Vagina (tissue), 2 donors: ENCODE measurements around the gene NECTIN2. TPM values are rescaled to one million over a fixed set of nuclear protein-coding genes. Genes with fewer than 3 reads are reported as not detected.

ENCODE experiments used
- DNase-seq, 2 donors: peaks; one replicate each; pipeline ENCODE4 v3.0.0-alpha.2; 2017; ENCODE audit errors: extremely low spot score in 2 of 2
- H3K27ac ChIP-seq: fragments of 200-600 bp; sonication (generic); one replicate; pipeline ENCODE4 v1.5.1; 2019
- H3K27me3 ChIP-seq: fragments of 200-600 bp; sonication (generic); one replicate; pipeline ENCODE4 v1.5.1; 2019
- H3K36me3 ChIP-seq, 2 donors: fragments of 200-600 bp; sonication (generic); one replicate each; pipeline ENCODE4 v1.5.1; 2017 to 2019
- H3K4me1 ChIP-seq: fragments of 200-600 bp; sonication (generic); one replicate; pipeline ENCODE4 v1.5.1; 2019
- H3K4me3 ChIP-seq, 2 donors: fragments of 200-600 bp; sonication (generic); 1 replicate in 1 of 2; 2 replicates in 1 of 2; pipeline ENCODE4 v1.5.1; 2016 to 2019
- H3K9me3 ChIP-seq: fragments of 200-600 bp; sonication (generic); one replicate; pipeline ENCODE4 v1.5.1; 2019
- POLR2A ChIP-seq, 2 donors: fragments of 450-650 bp; IDR thresholded peaks; one replicate each; pipeline ENCODE4 v1.6.1; 2017; ENCODE audit warnings: antibody characterized with exemption in 2 of 2, mild to moderate bottlenecking in 2 of 2, moderate library complexity in 2 of 2
- POLR2AphosphoS5 ChIP-seq, 2 donors: sonication (generic); formaldehyde crosslinking; IDR thresholded peaks; one replicate each; pipeline ENCODE4 v1.9.0; 2017; ENCODE audit warnings: antibody characterized with exemption in 2 of 2, mild to moderate bottlenecking in 2 of 2, low read depth in 1 of 2; ENCODE audit not compliant: insufficient read depth in 1 of 2
- intact Hi-C: fragments of 100-400 bp; cut with DNase I; formaldehyde crosslinking; loops from one replicate; pipeline ENCODE4 v1.15.1; 2023
- total RNA-seq: library from RNA; depleted of rRNA; stranded (reverse); fragments of >200 nt; gene quantifications from one replicate; pipeline ENCODE4 v1.2.3, GENCODE V29; 2016
- TF ChIP-seq, protein P1 (sequence below), 3 experiments: fragments of 450-650 bp in 2 of 3; fragments of 200-600 bp in 1 of 3; sonication (generic) in 1 of 3; IDR thresholded peaks; one replicate each; pipeline ENCODE4 v1.5.1; 2017 to 2019; ENCODE audit warnings: antibody characterized with exemption in 3 of 3, mild to moderate bottlenecking in 2 of 3, moderate library complexity in 2 of 3

NECTIN2 gene
- total RNA-seq, 1 donor from 2014 or later, result 72.9 TPM

DNA sequence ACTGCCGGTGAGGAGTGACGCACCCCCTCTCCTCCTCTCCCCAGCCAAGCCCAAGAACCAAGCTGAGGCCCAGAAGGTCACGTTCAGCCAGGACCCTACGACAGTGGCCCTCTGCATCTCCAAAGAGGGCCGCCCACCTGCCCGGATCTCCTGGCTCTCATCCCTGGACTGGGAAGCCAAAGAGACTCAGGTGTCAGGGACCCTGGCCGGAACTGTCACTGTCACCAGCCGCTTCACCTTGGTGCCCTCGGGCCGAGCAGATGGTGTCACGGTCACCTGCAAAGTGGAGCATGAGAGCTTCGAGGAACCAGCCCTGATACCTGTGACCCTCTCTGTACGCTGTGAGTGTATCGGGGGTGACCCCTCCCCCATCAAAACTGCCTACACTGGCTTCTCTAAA is 25.7 kb downstream of the NECTIN2 start:
- Histone ChIP-seq H3K4me1 (peaks cover 14% of the 10 kb centered on the region), H3K36me3 (peaks cover 0 to 43% of the 10 kb centered on the region in 2 donors), H3K27me3 (no peaks in the 10 kb centered on the region), H3K4me3 (no peak overlapping the region), H3K27ac (no peak overlapping the region), H3K9me3 (no peaks in the 10 kb centered on the region)
- no peak for DNase-seq
- intact Hi-C loops, result no loop called here
- no peak for TF ChIP-seq POLR2A (IDR thresholded peaks at IDR 0.05)
- TF ChIP-seq, protein P1, sequence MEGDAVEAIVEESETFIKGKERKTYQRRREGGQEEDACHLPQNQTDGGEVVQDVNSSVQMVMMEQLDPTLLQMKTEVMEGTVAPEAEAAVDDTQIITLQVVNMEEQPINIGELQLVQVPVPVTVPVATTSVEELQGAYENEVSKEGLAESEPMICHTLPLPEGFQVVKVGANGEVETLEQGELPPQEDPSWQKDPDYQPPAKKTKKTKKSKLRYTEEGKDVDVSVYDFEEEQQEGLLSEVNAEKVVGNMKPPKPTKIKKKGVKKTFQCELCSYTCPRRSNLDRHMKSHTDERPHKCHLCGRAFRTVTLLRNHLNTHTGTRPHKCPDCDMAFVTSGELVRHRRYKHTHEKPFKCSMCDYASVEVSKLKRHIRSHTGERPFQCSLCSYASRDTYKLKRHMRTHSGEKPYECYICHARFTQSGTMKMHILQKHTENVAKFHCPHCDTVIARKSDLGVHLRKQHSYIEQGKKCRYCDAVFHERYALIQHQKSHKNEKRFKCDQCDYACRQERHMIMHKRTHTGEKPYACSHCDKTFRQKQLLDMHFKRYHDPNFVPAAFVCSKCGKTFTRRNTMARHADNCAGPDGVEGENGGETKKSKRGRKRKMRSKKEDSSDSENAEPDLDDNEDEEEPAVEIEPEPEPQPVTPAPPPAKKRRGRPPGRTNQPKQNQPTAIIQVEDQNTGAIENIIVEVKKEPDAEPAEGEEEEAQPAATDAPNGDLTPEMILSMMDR (IDR thresholded peaks at IDR 0.05), result no peak
- no peak for TF ChIP-seq POLR2AphosphoS5 (IDR thresholded peaks at IDR 0.05; ENCODE audit: insufficient read depth in 1 of 2, low read depth in 1 of 2)

DNA sequence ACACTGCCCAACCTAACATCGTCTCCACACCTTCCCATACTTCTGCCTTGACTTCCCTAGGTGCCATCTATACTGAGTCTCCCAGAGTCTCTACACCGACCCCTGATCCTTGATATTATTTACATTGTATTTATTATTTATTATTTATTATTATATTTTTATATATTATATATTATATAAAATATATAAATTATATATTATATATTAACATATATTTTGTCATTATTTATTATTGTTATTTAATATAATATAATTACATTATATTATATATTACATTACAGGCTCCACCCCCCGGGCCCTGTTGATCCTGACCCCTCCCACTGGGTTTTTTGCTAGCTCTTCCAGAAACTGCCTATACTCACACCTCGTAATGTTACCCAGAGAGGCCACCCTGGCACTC is 26.6 kb downstream of the NECTIN2 start:
- intact Hi-C loops, result no loop called here
- DNase-seq, result no peak
- no peak for TF ChIP-seq POLR2AphosphoS5 (IDR thresholded peaks at IDR 0.05; ENCODE audit: insufficient read depth in 1 of 2, low read depth in 1 of 2)
- TF ChIP-seq, protein P1 (IDR thresholded peaks at IDR 0.05), result no peak
- no peak for TF ChIP-seq POLR2A (IDR thresholded peaks at IDR 0.05)

DNA sequence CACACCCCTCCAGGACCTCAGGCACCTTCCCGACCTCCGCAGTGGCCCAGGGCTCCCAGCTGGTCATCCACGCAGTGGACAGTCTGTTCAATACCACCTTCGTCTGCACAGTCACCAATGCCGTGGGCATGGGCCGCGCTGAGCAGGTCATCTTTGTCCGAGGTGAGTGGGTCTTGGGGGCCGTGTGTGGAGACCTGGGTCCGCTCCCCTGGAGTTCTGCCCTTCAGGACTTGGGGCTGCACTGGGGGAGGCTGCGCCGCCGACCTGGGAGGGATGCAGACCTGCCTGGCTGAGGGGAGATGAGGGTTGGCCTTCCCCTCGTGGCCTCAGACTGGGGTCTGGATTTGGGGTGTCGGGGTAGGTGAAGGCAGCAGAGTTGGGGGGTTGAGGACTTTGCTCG is 28.2 kb downstream of the NECTIN2 start:
- Histone ChIP-seq H3K9me3 (no peaks in the 10 kb centered on the region), H3K36me3 (peaks cover 0 to 53% of the 10 kb centered on the region in 2 donors), H3K27ac (no peak overlapping the region), H3K27me3 (no peaks in the 10 kb centered on the region), H3K4me1 (peaks cover 14% of the 10 kb centered on the region), H3K4me3 (no peak overlapping the region)
- TF ChIP-seq POLR2A (IDR thresholded peaks at IDR 0.05) (no peak), POLR2AphosphoS5 (IDR thresholded peaks at IDR 0.05; ENCODE audit: insufficient read depth in 1 of 2, low read depth in 1 of 2) (no peak)
- TF ChIP-seq, protein P1 (IDR thresholded peaks at IDR 0.05), result no peak
- DNase-seq, result no peak
- intact Hi-C loops, result no loop called here

More for the DNA sequence above, 26.6 kb downstream of the NECTIN2 start:
- Histone ChIP-seq H3K36me3 (peaks cover 0 to 43% of the 10 kb centered on the region in 2 donors), H3K27me3 (no peaks in the 10 kb centered on the region), H3K4me3 (no peak overlapping the region), H3K9me3 (no peaks in the 10 kb centered on the region), H3K4me1 (peaks cover 14% of the 10 kb centered on the region), H3K27ac (no peak overlapping the region)

DNA sequence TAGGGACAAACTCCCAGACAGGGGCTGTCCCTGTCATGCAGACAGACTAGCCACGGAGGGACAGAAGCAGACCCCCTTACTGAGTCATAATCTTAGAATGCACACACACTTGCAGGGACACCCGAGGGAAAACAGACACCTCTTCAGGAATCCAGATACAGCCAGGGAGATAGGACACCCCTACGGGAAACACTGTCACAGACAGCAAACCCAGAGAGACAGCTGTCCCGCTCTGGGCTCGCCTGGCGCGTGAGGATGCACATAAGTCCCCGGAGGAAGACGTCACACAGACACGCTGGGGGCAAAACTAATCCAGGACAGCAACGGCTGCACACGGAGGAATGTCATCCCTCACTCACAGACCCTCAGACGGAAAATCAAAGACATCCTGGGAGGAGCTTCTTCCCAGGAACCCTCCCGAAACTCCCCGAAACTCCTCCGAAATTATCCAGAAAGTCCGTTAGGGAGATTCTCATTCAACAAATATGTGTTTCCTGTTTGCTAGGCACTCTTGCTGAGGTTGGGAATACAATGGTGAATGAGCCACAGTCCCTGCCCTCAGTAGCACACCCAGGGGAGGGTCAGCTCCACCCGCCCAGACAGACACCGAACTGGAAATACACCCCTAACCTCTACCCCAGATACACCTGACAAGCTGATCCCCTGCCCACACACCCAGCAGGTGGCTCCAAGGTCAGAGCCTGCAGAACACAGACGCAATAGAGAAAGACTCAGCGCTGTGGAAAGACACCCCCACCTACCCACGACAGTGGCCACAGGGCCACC is 29.8 kb downstream of the NECTIN2 start:
- Histone ChIP-seq H3K4me1 (peaks cover 6% of the 10 kb centered on the region), H3K9me3 (no peaks in the 10 kb centered on the region), H3K4me3 (no peak overlapping the region), H3K36me3 (peaks cover 0 to 53% of the 10 kb centered on the region in 2 donors), H3K27me3 (no peaks in the 10 kb centered on the region), H3K27ac (no peak overlapping the region)
- DNase-seq, result no peak
- TF ChIP-seq POLR2AphosphoS5 (IDR thresholded peaks at IDR 0.05; ENCODE audit: insufficient read depth in 1 of 2, low read depth in 1 of 2) (no peak), POLR2A (IDR thresholded peaks at IDR 0.05) (no peak)
- TF ChIP-seq, protein P1 (IDR thresholded peaks at IDR 0.05), result no peak
- intact Hi-C loops, result no loop called here

DNA sequence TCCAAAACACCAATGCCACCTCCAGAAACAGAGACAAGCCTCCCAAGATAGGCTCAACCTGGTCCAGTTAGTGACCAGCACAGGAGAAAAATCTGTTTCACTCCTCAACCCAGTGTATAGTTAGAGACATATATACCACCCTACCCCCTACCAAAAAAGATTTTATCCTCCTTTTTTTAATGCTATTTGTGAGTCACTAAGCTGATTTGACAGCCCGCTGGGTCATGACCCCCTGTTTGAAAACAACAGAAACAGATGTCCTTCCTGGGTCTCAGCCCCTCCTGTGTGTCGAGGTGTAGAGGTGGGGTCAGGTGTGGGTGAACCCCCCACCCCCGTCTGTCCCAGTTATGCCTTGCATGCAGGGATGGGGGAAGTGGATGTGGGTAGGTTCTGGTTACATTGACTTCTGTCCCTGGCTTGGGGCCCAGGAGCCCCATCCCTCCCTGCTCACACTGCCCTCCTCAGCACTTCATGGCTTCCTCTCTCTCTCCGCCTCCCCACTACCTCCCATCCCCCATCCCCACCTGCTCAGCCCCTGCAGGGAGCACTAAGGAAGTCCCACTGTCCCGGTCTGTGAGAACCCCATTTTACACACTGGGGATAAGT is 30.9 kb downstream of the NECTIN2 start:
- Histone ChIP-seq H3K9me3 (no peaks in the 10 kb centered on the region), H3K36me3 (peaks cover 0 to 45% of the 10 kb centered on the region in 2 donors), H3K4me3 (no peak overlapping the region), H3K27ac (no peak overlapping the region), H3K4me1 (peaks cover 6% of the 10 kb centered on the region), H3K27me3 (no peaks in the 10 kb centered on the region)
- TF ChIP-seq POLR2AphosphoS5 (IDR thresholded peaks at IDR 0.05; ENCODE audit: insufficient read depth in 1 of 2, low read depth in 1 of 2) (no peak), POLR2A (IDR thresholded peaks at IDR 0.05) (no peak)
- TF ChIP-seq, protein P1 (IDR thresholded peaks at IDR 0.05), result no peak
- no peak for DNase-seq
- intact Hi-C loops, result no loop called here
